Activated gamma-delta T cell treated with anti-CD3 and anti-CD28 coated beads, Interleukin-2, amount 50 U/mL, for 16 hours (primary cell): ENCODE results near the gene SLC22A23.

ENCODE experiments used
- DNase-seq: peaks from one replicate; pipeline ENCODE4 v3.0.0-alpha.2; 2020; ENCODE audit warnings: low read depth

Gene SLC22A23

DNA sequence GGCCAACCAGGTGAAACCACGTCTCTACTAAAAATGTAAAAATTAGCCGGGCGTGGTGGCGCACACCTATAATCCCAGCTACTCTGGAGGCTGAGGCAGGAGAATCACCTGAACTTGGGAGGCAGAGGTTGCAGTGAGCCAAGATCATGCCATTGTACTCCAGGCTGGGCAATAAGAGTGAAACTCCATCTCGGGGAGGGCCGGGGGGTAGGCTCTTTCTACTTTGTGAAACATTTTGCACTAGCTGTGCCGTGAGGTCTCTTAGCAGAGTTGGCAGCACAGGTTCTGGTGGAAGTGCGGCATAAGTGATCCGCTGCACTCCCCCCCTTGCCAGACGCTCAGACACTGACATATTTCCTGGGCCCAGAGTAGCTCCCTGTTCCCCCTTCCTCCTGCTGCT lies 173.6 kb downstream of the SLC22A23 start:
- DNase-seq, result no peak

GRCh38 chr6:3282476-3283236 lies 174.2 kb downstream of the SLC22A23 start:
- DNase-seq, result no peak

GRCh38 chr6:3281631-3282475 lies 175.0 kb downstream of the SLC22A23 start:
- no peak for DNase-seq

DNA sequence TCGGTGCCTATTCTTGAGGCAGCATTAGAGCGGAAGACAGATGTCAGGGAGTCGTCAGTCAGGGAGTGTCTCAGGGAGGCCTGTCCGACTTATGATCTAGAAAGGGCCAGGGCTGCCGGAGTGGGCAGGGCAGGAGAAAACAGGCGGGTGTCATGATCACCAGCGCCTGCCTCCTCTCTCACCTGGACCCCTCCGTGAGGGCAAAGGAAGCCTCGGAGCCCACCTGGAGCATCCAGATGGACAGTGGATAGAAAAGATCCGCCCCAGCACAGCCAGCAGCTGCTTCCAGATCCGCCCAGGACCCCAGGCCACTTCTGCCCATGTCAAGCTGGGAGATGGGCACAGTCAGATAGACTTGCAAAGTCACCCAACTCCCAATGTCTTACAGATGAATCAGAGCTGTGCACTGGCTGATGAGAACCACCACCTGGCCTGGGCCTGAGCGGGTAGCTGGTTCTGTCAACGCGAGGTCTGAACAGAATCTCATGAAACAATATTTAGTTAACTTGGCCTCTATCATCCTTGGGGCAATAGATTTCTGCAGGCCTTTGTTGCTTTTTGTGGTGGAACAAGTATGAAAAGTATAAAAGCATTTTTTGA lies 175.9 kb downstream of the SLC22A23 start:
- DNase-seq, result no peak

GRCh38 chr6:3280091-3280490 lies 176.8 kb downstream of the SLC22A23 start:
- DNase-seq, result no peak

DNA sequence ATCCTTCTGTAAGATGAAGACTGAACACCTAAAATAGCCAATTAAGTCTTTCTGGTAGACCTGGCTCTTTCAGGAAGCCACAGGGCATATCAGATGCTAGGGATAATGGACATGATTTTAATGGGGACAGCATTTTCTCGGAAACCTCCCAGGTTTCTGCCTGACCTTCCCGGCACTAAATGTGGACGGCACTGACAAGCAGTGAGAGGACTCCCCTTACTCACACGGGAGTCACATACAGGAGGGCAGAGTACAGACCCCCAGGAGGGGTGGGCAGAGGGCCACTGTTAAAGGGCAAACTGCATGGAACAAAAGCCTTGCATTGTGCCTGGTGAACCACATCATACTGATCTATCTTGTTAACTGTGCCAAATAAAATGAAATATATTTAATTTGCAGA lies 178.2 kb downstream of the SLC22A23 start:
- DNase-seq, result no peak

DNA sequence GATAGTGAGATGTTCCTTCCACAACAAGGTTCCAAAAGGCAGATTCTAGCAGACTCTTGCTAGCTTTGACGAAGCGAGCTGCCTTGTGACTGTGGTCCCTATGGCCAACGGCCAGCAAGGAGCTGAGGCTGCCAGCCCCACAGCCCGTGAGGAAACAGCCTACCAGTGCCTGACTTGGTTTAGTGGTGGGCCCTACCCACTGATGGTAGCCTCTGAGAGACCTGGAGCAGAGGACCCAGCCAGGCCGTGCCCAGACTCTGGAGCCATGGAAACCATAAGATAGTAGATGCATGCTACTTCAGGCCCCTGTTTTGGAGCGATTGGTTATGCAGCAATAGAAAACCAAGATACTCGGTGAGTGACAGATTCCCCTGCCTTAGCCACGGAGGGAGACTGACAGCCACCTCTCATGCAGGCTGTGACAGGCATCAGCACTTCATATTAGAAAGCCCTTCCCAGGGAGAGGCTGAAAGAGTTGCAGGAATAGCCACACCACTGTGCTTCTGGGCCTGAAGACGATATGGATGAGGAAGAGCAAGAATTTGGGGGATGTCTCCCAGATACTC lies 178.9 kb downstream of the SLC22A23 start:
- DNase-seq, result no peak

- DNase-seq, result no peak
These were observed 179.6 kb downstream of the SLC22A23 start for GRCh38 chr6:3277251-3277650.

DNA sequence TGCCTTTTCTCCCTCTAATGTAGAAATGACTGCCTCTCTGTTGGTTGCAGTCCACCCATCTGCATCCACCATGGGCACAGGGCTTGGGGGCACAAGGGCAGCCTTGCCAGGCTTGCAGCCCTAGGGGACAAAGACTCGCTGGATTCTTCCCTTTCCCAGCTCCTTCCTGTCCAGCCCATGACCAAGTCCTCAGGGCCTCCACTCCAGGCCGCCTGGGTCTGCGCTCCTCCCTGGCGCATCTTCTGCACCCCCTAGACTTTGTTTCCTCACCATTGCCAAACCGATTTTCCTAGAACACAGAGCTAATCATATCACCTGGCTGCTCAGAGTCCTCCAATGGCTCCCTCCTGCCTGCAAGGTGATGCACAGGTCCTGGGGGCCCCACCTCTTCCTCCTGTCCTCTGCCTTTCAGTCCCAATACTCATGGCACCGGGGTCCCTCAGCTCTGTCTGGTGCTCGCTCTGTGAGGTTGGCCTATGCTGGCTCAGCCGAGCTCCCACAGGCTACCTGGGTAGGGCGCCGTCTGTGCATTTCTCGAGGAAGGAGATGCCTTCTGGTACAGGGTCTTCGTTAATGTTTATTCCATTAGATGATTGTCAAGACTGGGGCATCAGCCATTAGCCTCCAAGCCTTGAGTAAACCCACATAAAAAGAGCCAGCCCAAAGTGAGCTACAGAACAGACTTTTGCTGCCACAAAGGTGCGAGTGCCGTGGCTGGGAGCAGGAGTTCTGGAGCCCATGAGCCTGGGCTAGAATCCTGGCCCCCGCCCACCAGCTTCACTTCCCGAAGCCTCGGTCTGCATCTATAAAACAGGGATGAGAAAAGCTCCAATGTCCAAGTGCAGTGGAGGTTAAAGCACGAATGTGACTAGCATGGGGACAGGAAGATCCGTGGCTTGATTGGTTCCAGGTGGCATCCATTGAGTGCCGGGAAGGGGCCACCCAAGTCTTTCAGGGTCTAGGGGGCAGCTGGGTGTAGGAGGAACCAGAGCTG lies 180.4 kb downstream of the SLC22A23 start:
- DNase-seq, result no peak

- no peak for DNase-seq
These were observed 182.9 kb downstream of the SLC22A23 start for GRCh38 chr6:3273707-3274521.

GRCh38 chr6:3272911-3273547 lies 183.8 kb downstream of the SLC22A23 start:
- DNase-seq, result no peak

DNA sequence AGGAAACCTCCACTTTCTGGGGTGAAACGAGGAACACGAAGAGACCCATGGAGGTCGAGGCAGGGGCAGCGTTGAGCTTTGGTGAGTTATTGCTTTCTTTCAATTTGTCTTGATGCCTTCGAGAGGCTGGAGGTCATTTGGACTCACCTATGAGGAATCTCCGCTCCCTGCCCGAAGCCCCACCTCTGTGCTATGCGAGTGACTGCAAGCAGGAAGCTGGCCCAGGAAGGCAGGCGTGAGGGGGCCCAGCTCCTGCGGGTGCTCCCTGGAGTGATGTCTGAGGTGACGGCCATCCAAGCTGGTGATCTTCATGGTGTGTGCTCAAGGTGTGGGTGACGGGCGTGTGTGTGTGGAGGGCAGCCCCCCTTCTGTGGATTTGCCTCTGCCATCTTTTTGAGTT lies 185.1 kb downstream of the SLC22A23 start:
- no peak for DNase-seq

GRCh38 chr6:3270258-3270657 lies 186.6 kb downstream of the SLC22A23 start:
- no peak for DNase-seq

DNA sequence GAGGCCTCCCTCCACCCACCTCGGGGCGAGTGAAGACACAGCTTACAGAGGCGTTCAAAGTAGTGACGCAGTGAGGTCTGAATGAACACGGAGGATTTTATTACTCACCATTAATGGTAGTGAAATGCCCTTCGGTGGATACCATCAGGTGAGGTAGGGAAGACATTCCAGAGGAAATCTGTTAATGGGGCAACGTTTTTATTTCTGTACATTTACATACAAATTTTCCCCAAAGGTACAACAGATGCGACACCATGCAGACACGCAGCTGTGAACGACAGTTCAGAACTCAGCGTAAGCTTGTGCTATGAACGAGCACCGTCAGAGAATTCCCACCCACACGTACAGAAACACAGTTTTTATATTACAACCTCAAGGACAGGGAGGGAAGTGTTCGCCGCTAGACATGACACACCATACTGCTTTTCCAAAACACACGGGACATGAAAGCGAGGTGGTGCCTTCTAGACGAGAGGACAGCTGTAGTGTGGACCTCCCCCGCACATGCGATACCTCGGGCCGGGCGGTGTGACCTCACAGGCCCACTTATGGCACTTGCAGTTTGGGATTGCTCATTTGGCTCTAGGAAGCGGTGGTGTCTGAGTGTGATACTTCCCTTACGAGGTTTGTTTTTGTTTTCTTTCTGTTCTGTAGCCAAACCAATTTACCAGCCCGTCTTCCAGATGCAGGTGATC lies 187.4 kb downstream of the SLC22A23 start:
- no peak for DNase-seq

- no peak for DNase-seq
These were observed 188.2 kb downstream of the SLC22A23 start for GRCh38 chr6:3268680-3269079.

DNA sequence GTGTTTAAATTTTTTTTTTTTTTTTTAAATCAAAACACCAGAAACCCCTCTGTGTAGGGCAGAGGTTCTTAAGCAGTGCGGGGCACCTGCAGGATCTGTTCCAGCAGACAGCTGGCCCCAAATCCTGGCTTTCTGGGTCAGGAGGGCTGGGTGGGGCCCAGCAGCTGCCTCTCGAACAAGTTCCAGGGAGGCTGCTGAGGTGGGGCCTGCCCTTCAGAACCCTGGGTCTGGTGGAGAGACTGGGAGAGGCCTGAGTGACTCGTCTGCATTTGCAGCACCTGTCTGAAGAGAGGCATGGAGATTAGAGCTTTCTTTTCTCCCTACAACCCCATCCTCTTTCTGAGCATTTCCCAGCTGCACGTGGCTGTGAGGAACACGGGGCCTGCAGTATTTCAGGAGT lies 189.7 kb downstream of the SLC22A23 start:
- no peak for DNase-seq

DNA sequence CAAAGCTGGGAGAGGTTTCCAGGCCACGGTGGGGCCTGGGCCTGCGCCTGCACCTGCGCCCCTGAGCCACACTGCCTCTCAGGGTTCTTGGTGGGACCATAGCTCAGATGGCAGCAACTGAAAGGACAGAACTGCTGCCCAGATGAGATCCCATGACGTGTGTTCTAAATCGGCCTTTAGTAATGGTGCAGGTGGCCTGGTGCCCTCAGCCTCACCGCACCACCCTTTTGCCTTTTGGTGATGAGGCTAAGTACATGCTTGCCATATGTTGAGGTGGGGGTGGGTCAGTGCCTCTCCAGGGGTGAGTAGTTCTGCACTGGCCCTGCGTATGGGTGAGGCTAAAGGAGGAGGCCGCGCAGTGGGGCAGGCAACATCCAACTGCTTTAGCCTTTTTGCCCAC lies 190.7 kb downstream of the SLC22A23 start:
- no peak for DNase-seq

GRCh38 chr6:3265671-3266070 lies 191.2 kb downstream of the SLC22A23 start:
- DNase-seq, result no peak

- DNase-seq, result no peak
These were observed 192.5 kb downstream of the SLC22A23 start for GRCh38 chr6:3264356-3264755.
